Subcutaneous adipose tissue (tissue), 4 donors: Measurements from ENCODE around the gene FOLR2. TPM values are rescaled to one million over a fixed set of nuclear protein-coding genes. Genes with fewer than 3 reads are reported as not detected.

Experiments used
- total RNA-seq, 4 donors: library from RNA; depleted of rRNA; stranded (reverse); fragments of >200 nt; gene quantifications; one replicate each; pipeline ENCODE4 v1.1.0, GENCODE V29; 2016
- TF ChIP-seq, protein P1 (sequence below): fragments of 450-650 bp; IDR thresholded peaks from one replicate; pipeline ENCODE4 v1.5.1; 2016; ENCODE audit warnings: low read depth, mild to moderate bottlenecking, control low read depth, antibody characterized with exemption, moderate library complexity

Gene FOLR2
- total RNA-seq, 4 donors from 2014 or later = 75.9 to 140 (median 136) TPM

DNA sequence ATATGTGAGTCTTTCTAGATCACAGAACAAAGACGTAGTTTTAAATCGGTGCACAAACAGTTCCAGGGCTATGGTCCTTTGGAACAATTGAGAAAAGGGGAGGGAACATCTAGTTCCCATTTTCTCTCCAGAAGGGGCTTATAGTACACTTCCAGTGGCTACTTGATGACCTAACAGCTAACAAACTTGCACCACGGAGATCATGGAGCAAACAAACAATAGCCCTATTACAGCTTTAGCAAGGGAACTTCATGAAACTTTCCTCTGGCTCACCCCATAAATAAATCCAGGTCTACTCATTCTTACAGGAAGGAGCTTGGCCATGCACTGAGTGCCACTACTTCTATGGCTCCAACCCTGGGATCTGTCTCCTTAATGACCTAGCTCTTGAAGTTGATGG is 8.3 kb upstream of the FOLR2 start:
- TF ChIP-seq, protein P1, sequence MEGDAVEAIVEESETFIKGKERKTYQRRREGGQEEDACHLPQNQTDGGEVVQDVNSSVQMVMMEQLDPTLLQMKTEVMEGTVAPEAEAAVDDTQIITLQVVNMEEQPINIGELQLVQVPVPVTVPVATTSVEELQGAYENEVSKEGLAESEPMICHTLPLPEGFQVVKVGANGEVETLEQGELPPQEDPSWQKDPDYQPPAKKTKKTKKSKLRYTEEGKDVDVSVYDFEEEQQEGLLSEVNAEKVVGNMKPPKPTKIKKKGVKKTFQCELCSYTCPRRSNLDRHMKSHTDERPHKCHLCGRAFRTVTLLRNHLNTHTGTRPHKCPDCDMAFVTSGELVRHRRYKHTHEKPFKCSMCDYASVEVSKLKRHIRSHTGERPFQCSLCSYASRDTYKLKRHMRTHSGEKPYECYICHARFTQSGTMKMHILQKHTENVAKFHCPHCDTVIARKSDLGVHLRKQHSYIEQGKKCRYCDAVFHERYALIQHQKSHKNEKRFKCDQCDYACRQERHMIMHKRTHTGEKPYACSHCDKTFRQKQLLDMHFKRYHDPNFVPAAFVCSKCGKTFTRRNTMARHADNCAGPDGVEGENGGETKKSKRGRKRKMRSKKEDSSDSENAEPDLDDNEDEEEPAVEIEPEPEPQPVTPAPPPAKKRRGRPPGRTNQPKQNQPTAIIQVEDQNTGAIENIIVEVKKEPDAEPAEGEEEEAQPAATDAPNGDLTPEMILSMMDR = no peak

GRCh38 chr11:72209101-72209500 is 7.5 kb upstream of the FOLR2 start:
- TF ChIP-seq, protein P1 = no peak

DNA sequence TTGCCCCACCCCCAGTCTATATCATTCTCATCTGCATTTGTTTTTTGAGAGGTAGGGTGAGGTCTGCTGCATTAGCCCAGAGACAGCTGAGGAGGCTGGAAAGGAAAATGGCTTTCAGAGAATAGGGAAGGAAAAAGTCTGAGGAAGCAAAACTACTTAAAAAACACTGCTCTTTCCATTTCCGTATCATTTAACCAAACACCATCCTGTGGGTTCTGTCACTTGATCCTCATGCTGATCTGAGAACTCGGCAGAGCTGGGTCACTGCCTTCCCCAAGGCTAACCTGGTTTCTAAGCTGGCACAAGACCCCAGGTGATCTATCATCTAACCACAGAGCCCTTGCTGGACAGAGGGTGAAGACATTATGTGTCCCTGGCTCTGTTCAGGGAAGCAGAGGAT is 1.2 kb downstream of the FOLR2 start:
- TF ChIP-seq, protein P1 = no peak

DNA sequence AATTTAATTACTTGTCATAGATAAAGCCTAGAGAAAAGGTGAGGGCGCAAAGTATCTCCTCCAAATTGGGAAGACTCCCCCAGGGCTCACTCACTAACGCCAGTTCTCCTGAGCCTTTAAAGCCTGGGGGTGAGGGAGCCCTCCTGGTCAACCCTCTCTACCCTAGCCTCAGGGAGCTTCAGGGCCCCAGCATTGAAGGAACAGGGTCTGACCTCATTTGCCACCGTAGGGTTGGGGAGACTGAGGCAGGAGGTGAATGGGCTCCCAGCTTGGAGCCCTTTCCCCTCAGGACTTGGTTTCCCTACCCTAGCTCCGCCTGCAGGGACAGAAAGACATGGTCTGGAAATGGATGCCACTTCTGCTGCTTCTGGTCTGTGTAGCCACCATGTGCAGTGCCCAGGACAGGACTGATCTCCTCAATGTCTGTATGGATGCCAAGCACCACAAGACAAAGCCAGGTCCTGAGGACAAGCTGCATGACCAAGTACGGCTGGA is 1.7 kb downstream of the FOLR2 start:
- TF ChIP-seq, protein P1 = no peak

DNA sequence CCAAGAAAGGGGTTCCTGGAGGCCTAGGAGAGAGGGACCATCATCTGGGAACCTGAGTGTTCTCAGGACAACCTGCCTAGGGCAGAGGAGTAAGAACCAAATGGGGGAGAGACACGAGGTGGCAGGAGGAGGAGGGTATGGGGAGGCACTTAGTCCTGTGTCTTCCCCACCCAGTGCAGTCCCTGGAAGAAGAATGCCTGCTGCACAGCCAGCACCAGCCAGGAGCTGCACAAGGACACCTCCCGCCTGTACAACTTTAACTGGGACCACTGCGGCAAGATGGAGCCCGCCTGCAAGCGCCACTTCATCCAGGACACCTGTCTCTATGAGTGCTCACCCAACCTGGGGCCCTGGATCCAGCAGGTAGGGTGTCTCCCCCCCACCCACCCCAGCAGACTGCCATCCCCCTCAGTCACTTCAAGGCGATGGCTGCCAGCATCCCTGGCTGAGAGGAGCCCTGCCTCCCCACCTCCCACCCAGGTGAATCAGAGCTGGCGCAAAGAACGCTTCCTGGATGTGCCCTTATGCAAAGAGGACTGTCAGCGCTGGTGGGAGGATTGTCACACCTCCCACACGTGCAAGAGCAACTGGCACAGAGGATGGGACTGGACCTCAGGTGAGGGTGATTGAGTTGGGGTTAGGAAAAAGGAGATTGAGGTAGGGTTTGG is 4.2 kb downstream of the FOLR2 start:
- TF ChIP-seq, protein P1 = no peak

DNA sequence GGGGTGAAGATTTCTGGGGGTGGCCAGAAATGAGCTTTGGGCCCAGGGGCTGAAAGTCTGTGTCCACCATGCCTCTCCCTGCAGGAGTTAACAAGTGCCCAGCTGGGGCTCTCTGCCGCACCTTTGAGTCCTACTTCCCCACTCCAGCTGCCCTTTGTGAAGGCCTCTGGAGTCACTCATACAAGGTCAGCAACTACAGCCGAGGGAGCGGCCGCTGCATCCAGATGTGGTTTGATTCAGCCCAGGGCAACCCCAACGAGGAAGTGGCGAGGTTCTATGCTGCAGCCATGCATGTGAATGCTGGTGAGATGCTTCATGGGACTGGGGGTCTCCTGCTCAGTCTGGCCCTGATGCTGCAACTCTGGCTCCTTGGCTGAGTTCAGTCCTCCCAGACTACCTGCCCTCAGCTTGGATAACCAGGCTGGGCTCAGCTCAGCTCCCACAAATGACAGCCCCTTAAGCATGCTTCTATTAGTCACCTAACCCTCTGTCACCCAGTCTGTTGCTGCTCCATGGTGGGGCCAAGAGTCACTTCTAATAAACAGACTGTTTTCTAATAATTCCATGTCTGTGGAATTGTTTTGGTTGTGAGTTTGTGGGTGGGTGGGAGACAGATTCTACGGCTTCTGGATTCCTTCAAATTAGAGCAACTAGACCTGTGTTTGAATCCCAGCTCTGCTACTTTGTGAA is 4.9 kb downstream of the FOLR2 start:
- TF ChIP-seq, protein P1 = no peak

DNA sequence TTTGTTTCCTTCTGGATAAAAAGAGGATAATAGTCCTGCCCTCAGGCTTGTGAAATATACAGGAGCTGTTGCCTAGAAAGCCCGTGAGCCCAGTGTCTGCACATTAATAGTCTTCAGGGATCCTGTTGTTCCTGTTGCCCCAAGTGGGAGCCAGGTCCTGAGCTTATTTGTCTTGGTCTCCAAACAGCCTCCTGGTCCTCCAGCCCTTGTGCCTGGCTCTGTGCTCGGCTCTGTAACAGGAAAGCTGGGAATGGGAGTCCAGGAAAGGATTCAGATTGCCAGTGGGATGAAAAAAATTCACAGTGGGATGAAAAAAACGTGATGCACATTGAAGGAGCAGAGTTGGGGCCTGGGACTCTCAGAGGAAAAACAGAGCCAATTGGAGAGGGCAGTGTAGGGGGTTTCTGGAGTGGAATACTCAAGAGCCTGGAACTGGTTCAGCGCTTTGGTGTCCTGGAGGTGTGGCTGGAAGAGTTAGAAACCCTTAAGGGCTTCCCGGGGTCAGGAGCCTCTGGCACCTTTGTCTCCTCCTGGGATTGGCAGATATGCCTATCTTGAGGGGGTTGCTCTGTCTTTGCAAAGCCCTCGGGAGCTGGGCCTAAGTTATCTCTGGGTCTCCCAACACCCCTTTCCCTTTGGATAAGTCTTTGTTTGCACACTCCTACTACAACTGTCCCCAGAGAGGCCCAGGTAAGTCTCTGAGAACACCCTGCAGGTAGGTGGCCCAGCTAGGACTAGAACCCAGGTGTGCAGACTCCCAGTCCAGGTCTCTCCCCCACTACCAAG is 5.7 kb downstream of the FOLR2 start:
- TF ChIP-seq, protein P1 = no peak
